RPMI7951 (cell line): ENCODE measurements around the gene UBXN1. TPM values are rescaled to one million over a fixed set of nuclear protein-coding genes. Genes with fewer than 3 reads are reported as not detected.

Experiments used
- DNase-seq: peaks from one replicate; pipeline ENCODE4 v3.0.0-alpha.2; 2012; ENCODE audit warnings: low read depth
- total RNA-seq: library from RNA; depleted of rRNA; stranded (reverse); fragments of >200 nt; shearing (Covaris generic); gene quantifications from 2 replicates; pipeline ENCODE4 v1.2.3, GENCODE V29; 2014; rRNA removed

The UBXN1 gene
- 107 and 128 TPM in 2 replicates for total RNA-seq

GRCh38 chr11:62678770-62679696, at the start of gene UBXN1:
UBXN1 (minus strand) TSS chr11:62679073; CDS start chr11:62678923, 150 bp downstream.
- peak; percentile 89 for DNase-seq

GRCh38 chr11:62728171-62728988, 49.5 kb upstream of the UBXN1 start, which contains the start of gene TTC9C:
TTC9C (plus strand) TSS chr11:62728486; CDS start chr11:62728849, 363 bp downstream.
- DNase-seq, result peak; percentile 88

GRCh38 chr11:62727872-62728170, 48.9 kb upstream of the UBXN1 start:
- DNase-seq, result peak; percentile 98

- peak; percentile 98 for DNase-seq
These were observed 48.4 kb upstream of the UBXN1 start, which contains the start of gene HNRNPUL2 for GRCh38 chr11:62727165-62727871. HNRNPUL2 (minus strand) TSS chr11:62727457; CDS start chr11:62727156, 301 bp downstream.

- no peak for DNase-seq
These were observed 48.0 kb upstream of the UBXN1 start for GRCh38 chr11:62726915-62727164.

- no peak for DNase-seq
These were observed 47.5 kb upstream of the UBXN1 start for GRCh38 chr11:62726156-62726914.

- DNase-seq, result no peak
These were observed 46.8 kb upstream of the UBXN1 start for GRCh38 chr11:62725646-62726045.

- no peak for DNase-seq
These were observed 45.3 kb upstream of the UBXN1 start for GRCh38 chr11:62724171-62724570.

GRCh38 chr11:62721994-62722393, 43.1 kb upstream of the UBXN1 start:
- peak; percentile 21 for DNase-seq

- no peak for DNase-seq
These were observed 40.6 kb upstream of the UBXN1 start for GRCh38 chr11:62719302-62719978.

GRCh38 chr11:62716816-62717215, 37.9 kb upstream of the UBXN1 start:
- DNase-seq, result no peak

GRCh38 chr11:62716206-62716605, 37.3 kb upstream of the UBXN1 start:
- no peak for DNase-seq

GRCh38 chr11:62715150-62716130, 36.6 kb upstream of the UBXN1 start:
- DNase-seq, result no peak

- no peak for DNase-seq
These were observed 34.5 kb upstream of the UBXN1 start for GRCh38 chr11:62713343-62713742.

GRCh38 chr11:62712861-62713260, 34.0 kb upstream of the UBXN1 start:
- no peak for DNase-seq

- DNase-seq, result no peak
These were observed 33.5 kb upstream of the UBXN1 start for GRCh38 chr11:62712276-62712812.

GRCh38 chr11:62710001-62710345, 31.1 kb upstream of the UBXN1 start:
- peak; percentile 54 for DNase-seq

- DNase-seq, result peak; percentile 96
These were observed 30.6 kb upstream of the UBXN1 start for GRCh38 chr11:62709247-62710000.

- no peak for DNase-seq
These were observed 29.9 kb upstream of the UBXN1 start for GRCh38 chr11:62708793-62709192.
